NCI-H345 treated with DMSO at 0.1 percent for 48 hours (cell line): ENCODE measurements around the gene IARS2.
A peak's percentile ranks its signal among the peaks of the same experiment; 100 is the strongest.
"Not testable (repeated sequence)": the region's sequence is repeated elsewhere in the genome, so short reads cannot be mapped to it uniquely, and the experiment has no call there.

Source experiments
- DNase-seq: peaks from one replicate; lab custom pipeline; 2025; ENCODE audit not compliant: unreplicated experiment; lab: John Stamatoyannopoulos, UW

The IARS2 gene

GRCh38 chr1:220112600-220112999 is 18.7 kb downstream of the IARS2 start:
- DNase-seq = not testable (repeated sequence)

- DNase-seq = no peak
Measured at GRCh38 chr1:220113136-220113695, 19.3 kb downstream of the IARS2 start.

GRCh38 chr1:220119043-220119512 is 25.1 kb downstream of the IARS2 start:
- no peak for DNase-seq

GRCh38 chr1:220121791-220122530 is 28.0 kb downstream of the IARS2 start:
- DNase-seq = no peak

- no peak for DNase-seq
Measured at GRCh38 chr1:220123066-220123465, 29.1 kb downstream of the IARS2 start.

GRCh38 chr1:220123889-220124288 is 30.0 kb downstream of the IARS2 start:
- DNase-seq = peak; percentile 6

- no peak for DNase-seq
Measured at GRCh38 chr1:220124542-220124941, 30.6 kb downstream of the IARS2 start.

GRCh38 chr1:220127076-220127475 is 33.1 kb downstream of the IARS2 start:
- DNase-seq = no peak

GRCh38 chr1:220129479-220130210 is 35.7 kb downstream of the IARS2 start:
- no peak for DNase-seq

GRCh38 chr1:220135755-220136154 is 41.8 kb downstream of the IARS2 start:
- DNase-seq = no peak

- DNase-seq = no peak
Measured at GRCh38 chr1:220137019-220137786, 43.3 kb downstream of the IARS2 start.

GRCh38 chr1:220139966-220140365 is 46.0 kb downstream of the IARS2 start:
- DNase-seq = no peak

- no peak for DNase-seq
Measured at GRCh38 chr1:220144051-220144450, 50.1 kb downstream of the IARS2 start.

GRCh38 chr1:220149742-220150141 is 55.8 kb downstream of the IARS2 start:
- no peak for DNase-seq

- DNase-seq = no peak
Measured at GRCh38 chr1:220151454-220151853, 57.5 kb downstream of the IARS2 start.

- no peak for DNase-seq
Measured at GRCh38 chr1:220153147-220153546, 59.2 kb downstream of the IARS2 start.

- DNase-seq = no peak
Measured at GRCh38 chr1:220156620-220157146, 62.8 kb downstream of the IARS2 start.

- DNase-seq = no peak
Measured at GRCh38 chr1:220157738-220158137, 63.8 kb downstream of the IARS2 start.

- DNase-seq = not testable (repeated sequence)
Measured at GRCh38 chr1:220158530-220158929, 64.6 kb downstream of the IARS2 start.

GRCh38 chr1:220159041-220159440 is 65.1 kb downstream of the IARS2 start:
- no peak for DNase-seq

- no peak for DNase-seq
Measured at GRCh38 chr1:220160027-220160426, 66.1 kb downstream of the IARS2 start.
